T-helper 1 cell (primary cell): ENCODE results near the gene KRT28.
"Not testable (repeated sequence)": the region's sequence is repeated elsewhere in the genome, so short reads cannot be mapped to it uniquely, and the experiment has no call there.

Experiments used
- DNase-seq, 5 donors: peaks; one replicate each; pipeline ENCODE4 v3.0.0-alpha.2; 2012 to 2020

The KRT28 gene

GRCh38 chr17:40818733-40819527, 19.2 kb upstream of the KRT28 start:
- peak; percentile 69 to 90 (median 79) for DNase-seq

GRCh38 chr17:40818343-40818732, 18.6 kb upstream of the KRT28 start:
- peak in 1 of 5 donors; percentile 9 for DNase-seq

GRCh38 chr17:40817103-40817682, 17.4 kb upstream of the KRT28 start:
- DNase-seq: no peak

- no peak for DNase-seq
Measured at GRCh38 chr17:40816569-40816968, 16.8 kb upstream of the KRT28 start.

- no peak for DNase-seq
Measured at GRCh38 chr17:40815381-40815780, 15.6 kb upstream of the KRT28 start.

- DNase-seq: not testable (repeated sequence)
Measured at GRCh38 chr17:40814657-40815056, 14.9 kb upstream of the KRT28 start.

- DNase-seq: no peak
Measured at GRCh38 chr17:40813804-40814203, 14.0 kb upstream of the KRT28 start.

GRCh38 chr17:40812639-40813038, 12.9 kb upstream of the KRT28 start:
- no peak for DNase-seq

GRCh38 chr17:40810494-40810893, 10.7 kb upstream of the KRT28 start:
- no peak for DNase-seq

- DNase-seq: no peak
Measured at GRCh38 chr17:40809721-40810421, 10.1 kb upstream of the KRT28 start.

- no peak for DNase-seq
Measured at GRCh38 chr17:40806131-40806530, 6.4 kb upstream of the KRT28 start.

- peak; percentile 37 to 69 (median 60) for DNase-seq
Measured at GRCh38 chr17:40803617-40804082, 3.9 kb upstream of the KRT28 start.

GRCh38 chr17:40801157-40801556, 1.4 kb upstream of the KRT28 start:
- DNase-seq: no peak

GRCh38 chr17:40800381-40800780, 622 bp upstream of the KRT28 start:
- no peak for DNase-seq

GRCh38 chr17:40796846-40797245, 2.9 kb downstream of the KRT28 start:
- DNase-seq: no peak

- no peak for DNase-seq
Measured at GRCh38 chr17:40795019-40795667, 4.6 kb downstream of the KRT28 start.

- DNase-seq: no peak
Measured at GRCh38 chr17:40794466-40794865, 5.3 kb downstream of the KRT28 start.

- DNase-seq: no peak
Measured at GRCh38 chr17:40793832-40794231, 5.9 kb downstream of the KRT28 start.

GRCh38 chr17:40791787-40792436, 7.8 kb downstream of the KRT28 start:
- DNase-seq: no peak

- no peak for DNase-seq
Measured at GRCh38 chr17:40791111-40791510, 8.6 kb downstream of the KRT28 start.

- DNase-seq: no peak
Measured at GRCh38 chr17:40782450-40782849, 17.3 kb downstream of the KRT28 start, which contains the start of gene KRT27. Gene KRT27, minus strand, starts transcription at chr17:40782550. Its CDS starts 57 bp downstream, at chr17:40782493.

GRCh38 chr17:40779181-40779909, 20.4 kb downstream of the KRT28 start:
- peak in 1 of 5 donors; percentile 5 for DNase-seq
